T-helper 2 cell treated with Interferon-gamma antibody and Interleukin-4, amounts not matched to agents 100 ng/mL and 5 ng/mL, for 36 hours (primary cell): ENCODE data around the gene CABP5. TPM values are rescaled to one million over a fixed set of nuclear protein-coding genes. Genes with fewer than 3 reads are reported as not detected.
"Not testable (repeated sequence)": the region's sequence is repeated elsewhere in the genome, so short reads cannot be mapped to it uniquely, and the experiment has no call there.

Source experiments
- intact Hi-C: fragments of 100-400 bp; cut with micrococcal nuclease; formaldehyde crosslinking; loops from one replicate; pipeline ENCODE4 v1.15.1; 2023
- total RNA-seq: library from RNA; stranded (reverse); gene quantifications from 2 replicates; pipeline ENCODE4 v1.2.3, GENCODE V29; 2022

Gene CABP5
- not detected in 2 replicates for total RNA-seq

GRCh38 chr19:48043675-48044258 is at the start of gene CABP5:
Gene CABP5 (minus strand): TSS chr19:48044079. CDS start chr19:48043922, 157 bp downstream.
- intact Hi-C loops, result no loop called here

GRCh38 chr19:48091111-48091718 is 47.3 kb upstream of the CABP5 start:
- intact Hi-C loops, result not testable (repeated sequence)

DNA sequence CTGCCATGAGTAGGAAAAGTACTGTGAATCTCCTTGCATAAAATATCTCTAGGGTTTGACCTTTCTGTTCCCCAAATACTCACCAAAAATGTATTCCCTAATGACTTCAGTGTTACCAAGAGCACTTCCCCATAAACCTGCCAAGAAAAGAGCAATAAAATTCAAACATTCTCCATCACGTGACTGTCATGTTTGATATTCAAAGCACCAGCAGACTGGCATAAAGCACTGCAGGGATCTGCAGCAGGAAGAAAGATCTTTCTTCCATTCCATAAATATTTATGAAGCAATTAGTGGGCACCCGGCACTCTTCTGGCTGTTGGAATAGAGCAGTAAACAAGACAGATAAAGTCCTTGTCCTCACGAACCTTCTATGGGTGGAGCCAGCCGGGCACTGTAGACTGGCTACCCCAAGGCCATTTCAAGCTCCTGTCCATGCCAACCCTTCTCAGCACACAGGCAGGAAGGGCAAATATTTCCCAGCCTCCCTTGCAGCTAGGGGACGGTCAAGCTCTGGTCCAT is 46.5 kb upstream of the CABP5 start:
- intact Hi-C loops, result no loop called here

- intact Hi-C loops, result not testable (repeated sequence)
Observed at GRCh38 chr19:48088991-48089390, 45.1 kb upstream of the CABP5 start.

DNA sequence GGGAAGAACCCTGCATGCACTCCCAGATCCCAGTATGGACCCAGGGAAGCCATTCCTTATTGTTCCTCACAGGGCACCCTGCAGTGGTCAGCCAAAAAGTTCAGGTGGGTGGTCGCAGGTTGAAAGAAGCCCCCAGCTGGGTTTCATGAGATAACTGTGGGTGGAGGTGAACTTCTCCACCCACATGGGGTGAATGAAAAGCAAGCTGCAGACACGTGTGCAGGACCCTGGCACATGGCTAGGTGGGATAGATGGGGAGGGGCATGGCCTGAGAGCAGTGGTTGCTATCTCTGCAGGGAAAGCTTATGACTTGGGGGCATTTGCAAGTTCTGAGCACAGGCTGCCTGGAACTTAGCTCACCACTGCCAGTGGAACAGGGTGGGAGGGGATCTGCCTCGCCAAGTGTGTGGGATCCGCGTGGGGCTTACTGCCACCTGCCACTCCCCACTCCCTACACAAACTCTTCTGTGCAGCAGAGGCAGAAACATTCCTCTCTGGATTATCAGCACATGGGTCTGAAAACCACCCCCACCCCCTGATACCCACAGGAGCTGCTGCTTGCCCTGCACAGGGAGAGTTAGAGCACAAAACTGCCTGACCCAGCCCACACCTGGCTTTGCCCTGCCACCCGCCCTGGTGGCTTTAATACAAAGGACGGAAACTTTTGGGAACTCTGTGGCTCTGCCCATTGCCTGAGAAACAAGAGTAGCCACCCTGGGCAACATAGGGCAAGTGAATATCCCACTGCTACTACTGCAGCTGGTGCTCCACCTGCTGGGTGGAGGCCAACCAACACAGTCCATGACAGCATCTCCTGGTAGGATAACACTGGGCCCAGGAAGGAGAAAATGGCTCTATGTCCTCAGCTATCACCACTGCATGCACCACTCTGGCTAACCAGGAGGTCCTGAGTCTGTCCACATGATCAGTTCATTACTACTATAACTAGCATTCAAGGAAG is 42.3 kb upstream of the CABP5 start:
- intact Hi-C loops, result no loop called here

GRCh38 chr19:48085076-48085475 is 41.2 kb upstream of the CABP5 start:
- intact Hi-C loops, result no loop called here

DNA sequence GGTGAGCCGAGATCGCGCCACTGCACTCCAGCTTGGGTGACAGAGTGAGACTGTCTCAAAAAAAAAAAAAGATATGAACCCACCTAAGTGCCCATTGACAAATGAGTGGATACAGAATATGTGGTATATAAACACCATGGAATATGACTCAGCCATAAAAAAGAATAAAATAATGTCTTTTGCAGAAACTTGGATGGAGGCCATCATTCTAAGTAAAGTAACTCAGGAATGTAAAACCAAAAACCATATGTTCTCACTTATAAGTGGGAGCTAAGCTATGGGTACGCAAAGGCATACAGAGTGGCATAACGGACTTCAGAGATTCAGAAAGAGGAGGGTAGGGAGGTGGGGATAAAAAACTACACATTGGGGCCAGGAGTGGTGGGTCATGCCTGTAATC is 37.2 kb upstream of the CABP5 start:
- intact Hi-C loops, result no loop called here

- intact Hi-C loops, result not testable (repeated sequence)
Observed at GRCh38 chr19:48070177-48070769, 26.4 kb upstream of the CABP5 start.

DNA sequence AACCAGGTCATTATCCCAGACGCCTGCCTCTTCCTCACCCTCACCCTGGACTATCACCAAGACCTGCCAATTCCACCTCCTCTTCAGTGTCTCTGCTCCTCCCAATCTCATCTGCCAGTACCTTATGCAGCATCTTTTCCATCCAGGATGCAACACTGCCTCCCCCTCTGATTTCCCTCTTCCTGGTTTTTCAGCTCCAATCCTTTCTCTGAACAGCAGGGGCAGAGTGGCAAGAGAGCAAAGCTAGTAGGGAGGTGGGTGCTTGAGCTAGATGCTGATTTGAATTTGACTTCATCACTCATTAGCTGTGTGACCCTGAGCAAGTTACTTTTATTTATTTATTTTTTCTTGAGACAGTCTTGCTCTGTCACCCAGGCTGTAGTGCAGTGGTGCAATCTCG is 25.6 kb upstream of the CABP5 start:
- intact Hi-C loops, result no loop called here

DNA sequence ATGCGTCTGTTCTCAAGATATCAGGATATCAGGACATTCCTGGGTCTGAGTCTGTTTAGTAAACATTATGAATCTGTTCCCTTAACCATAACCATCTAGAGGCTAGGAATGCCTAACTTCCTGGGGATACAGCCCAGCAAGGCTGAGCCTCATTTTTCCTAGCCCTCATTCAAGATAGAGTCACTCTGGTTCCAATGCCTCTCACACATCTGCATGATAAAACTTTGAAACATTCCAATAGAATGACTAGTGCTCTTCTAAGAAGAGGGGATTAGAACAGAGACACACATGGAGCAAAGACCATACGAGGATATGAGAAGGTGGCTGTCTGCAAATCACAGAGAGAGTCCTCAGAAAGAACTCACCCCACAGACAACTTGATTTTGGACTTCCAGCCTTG is 20.6 kb upstream of the CABP5 start:
- intact Hi-C loops, result no loop called here

DNA sequence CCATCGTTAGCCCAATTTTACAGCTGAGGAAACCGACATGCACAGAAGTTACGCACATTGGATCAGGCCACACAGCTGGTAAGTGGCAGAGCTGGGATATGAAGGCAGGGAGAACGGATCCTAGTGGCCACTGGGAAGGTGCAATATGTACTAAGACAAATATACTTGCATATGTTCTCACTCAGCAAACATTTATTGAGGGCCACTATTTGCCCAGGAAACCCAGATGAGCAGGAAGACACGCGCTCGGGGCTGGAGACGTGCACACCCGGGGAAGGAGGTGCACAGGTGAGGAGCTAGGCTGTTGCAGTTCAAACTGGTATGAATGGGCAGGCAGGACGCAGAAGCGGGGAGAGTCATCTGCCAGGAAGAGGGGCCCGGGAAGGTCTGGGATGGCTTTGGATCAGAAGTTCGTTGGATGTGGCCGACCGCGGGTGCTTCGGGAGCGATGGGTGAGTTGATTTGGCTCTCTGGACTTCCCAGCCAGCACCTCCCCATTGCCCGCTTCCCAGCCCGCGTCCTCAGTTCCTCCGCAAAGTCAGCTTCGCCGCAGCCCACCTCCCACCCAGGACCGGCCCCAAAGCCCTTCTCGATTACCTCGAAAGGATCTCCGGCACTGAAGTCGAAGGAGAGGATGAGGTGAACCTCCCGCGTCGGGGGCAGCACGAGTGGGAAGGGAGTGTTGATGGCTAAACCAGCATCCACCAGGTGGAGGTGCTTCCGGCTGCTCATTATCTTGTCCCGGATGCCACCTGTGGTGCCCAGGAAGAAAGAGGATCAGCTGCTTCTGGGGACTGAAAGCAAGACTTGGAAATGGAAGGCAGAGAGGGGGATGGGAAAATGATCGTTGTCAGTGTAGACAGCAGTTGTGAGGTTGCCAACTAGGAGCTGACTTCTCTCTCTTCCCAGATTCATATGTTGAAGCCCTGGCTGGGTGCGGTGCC is 17.8 kb upstream of the CABP5 start:
- intact Hi-C loops, result no loop called here

DNA sequence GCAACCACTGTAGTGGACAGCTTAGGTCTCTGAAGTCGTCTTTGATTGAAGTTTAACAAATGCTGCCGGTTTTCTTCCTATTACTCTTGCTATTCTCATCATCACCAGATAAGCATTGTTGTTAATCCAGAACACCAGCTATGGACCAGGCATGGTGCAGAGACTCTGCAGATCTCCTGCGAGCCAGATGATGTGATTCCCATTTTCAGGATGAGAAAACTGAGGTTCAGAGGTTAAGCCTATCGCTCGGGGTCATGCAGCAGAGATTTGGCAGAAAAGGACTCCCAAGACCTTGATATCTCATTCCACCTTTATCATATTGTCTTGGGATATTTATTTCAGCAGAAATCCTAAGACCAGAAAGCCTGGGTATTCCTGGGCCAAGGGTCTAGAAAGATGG is 16.5 kb upstream of the CABP5 start:
- intact Hi-C loops, result no loop called here

DNA sequence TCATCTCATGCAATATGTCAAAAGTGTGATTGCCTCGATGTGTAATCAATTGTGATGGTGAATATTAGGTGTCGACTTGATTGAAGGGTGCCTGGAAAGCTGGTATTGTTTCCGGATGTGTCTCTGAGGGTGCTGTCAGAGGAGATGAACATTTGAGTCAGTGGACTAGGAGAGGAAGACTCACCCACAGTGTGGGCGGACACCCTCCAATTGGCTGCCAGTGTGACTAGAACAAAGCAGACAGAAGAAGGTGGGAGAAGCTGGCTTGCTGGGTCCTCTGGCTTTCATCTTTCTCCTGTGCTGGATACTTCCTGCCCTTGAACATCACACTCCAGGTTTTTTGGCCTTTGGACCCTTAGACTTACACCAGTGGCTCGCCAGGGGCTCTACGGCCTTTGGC is 15.5 kb upstream of the CABP5 start:
- intact Hi-C loops, result no loop called here

DNA sequence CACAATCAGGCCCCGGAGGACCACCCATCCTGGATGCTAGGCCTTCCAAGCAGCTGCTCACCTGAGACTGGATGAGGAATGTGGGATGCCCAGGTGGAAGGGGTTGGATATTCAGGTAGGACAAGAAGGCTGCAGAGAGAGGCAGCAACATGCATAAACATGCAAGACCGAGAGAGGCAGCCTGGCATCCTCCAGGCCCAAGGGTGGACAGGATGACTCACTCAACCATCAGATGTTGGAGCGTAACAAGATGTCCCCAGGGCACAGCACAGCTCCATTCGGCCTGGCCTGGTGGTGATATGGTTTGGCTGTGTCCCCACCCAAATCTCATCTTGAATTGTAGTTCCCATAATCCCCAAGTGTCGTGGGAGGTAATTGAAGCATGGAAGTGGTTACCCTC is 10.0 kb upstream of the CABP5 start:
- intact Hi-C loops, result no loop called here

DNA sequence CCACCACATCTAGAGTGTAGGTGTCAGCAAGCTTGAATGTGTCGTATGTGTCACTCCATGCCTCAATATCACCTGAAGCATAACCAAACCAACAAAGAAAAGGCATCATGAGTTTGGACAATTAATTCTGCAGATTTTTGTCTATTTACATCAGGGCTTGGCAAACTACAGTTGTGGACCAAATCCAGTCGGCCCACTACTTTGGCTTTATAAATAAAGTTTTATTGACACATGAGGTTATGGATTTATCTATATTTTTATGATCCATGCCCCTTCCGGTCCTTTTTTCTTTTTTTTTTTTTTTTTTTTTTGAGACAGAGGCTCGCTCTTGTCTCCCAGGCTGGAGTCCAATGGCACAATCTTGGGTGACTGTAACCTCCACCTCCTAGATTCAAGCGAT is 9.2 kb upstream of the CABP5 start:
- intact Hi-C loops, result no loop called here

DNA sequence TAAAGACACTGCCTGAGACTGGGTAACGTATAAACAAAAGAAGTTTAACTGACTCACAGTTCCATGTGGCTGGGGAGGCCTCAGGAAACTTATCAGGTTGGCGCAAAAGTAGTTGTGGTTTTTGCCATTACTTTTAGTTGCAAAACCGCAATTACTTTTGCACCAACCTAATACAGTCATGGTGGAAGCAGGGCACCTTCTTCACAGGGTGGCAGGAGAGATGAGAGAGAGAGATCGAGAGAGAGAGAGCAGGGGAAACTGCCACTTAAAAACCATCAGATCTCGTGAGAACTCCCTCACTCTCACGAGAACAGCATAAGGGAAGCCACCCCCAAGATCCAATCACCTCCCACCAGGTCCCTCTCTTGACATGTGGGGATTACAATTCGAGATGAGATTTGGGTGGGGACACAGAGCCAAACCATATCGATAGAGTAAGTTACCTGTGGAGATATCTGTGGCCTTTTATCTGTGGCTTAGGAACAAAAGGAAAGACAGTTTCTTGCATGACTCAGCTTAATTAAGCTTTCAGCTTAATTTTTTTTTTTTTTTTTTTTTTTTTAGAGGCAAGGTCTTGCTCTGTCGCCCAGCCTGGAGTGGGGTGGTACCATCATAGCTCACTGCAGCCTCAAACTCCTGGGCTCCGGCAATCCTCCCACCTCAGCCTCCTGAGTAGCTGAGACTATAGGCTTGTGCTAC is 7.6 kb upstream of the CABP5 start:
- intact Hi-C loops, result no loop called here

GRCh38 chr19:48044561-48044960 is 682 bp upstream of the CABP5 start:
- intact Hi-C loops, result no loop called here

GRCh38 chr19:48041877-48042580 is 1.9 kb downstream of the CABP5 start:
- intact Hi-C loops, result no loop called here

DNA sequence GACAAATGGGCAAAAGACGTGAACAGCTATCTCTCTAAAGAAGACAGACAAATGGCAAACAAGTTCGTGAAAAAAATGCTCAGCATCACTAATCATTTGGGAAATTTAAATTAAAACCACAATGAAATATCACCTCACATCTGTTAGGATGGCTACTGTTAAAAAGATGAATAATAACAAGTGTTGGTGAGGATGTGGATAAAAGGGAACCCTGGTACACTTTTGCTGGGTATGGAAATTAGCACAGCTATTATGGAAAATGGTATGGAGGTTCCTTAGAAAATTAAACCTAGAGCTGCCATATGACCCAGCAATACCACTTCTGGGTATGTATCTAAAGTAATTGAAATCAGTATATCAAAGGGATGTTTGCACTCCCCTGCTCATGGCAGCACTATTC is 7.1 kb downstream of the CABP5 start:
- intact Hi-C loops, result no loop called here
